ENCODE results near the gene SPTBN4. TPM values are rescaled to one million over a fixed set of nuclear protein-coding genes. Genes with fewer than 3 reads are reported as not detected.
A peak's percentile ranks its signal among the peaks of the same experiment; 100 is the strongest.

SPTBN4 gene
- total RNA-seq, 4 donors from 2014 or later: 4.7 to 9.4 (median 5.9) TPM

DNA sequence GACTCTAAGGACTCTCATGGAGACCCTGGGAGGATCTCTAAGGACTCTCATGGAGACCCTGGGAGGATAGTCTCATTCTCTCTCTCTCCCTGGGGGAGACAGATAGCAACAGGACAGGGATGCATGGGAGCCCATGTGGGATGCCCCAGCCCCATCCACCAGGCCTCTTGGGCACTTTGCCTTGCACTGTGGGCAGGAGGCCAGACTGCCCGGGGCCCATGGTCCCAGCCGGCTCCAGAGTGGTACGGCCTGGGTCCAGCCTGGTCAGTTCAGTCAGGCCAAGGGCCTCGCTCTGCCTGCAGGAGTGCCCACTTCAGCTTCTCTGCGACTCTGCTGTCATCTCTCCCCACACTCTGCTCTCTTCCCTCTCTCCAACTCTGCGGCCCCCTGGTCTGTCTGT, 61.3 kb downstream of the SPTBN4 start:
- Histone ChIP-seq H3K4me3 (no peak overlapping the region), H3K9me3 (no peaks in the 10 kb centered on the region), H3K4me1 (peaks cover 0 to 30% (median 7%) of the 10 kb centered on the region in 3 donors), H3K36me3 (peaks cover 0 to 6% of the 10 kb centered on the region in 2 donors), H3K27ac (no peak overlapping the region), H3K27me3 (peaks cover 12% of the 10 kb centered on the region)
- TF ChIP-seq EP300 (IDR thresholded peaks at IDR 0.05) (no peak), POLR2A (IDR thresholded peaks at IDR 0.05) (no peak), POLR2AphosphoS5 (IDR thresholded peaks at IDR 0.05) (no peak)
- TF ChIP-seq, protein P1, sequence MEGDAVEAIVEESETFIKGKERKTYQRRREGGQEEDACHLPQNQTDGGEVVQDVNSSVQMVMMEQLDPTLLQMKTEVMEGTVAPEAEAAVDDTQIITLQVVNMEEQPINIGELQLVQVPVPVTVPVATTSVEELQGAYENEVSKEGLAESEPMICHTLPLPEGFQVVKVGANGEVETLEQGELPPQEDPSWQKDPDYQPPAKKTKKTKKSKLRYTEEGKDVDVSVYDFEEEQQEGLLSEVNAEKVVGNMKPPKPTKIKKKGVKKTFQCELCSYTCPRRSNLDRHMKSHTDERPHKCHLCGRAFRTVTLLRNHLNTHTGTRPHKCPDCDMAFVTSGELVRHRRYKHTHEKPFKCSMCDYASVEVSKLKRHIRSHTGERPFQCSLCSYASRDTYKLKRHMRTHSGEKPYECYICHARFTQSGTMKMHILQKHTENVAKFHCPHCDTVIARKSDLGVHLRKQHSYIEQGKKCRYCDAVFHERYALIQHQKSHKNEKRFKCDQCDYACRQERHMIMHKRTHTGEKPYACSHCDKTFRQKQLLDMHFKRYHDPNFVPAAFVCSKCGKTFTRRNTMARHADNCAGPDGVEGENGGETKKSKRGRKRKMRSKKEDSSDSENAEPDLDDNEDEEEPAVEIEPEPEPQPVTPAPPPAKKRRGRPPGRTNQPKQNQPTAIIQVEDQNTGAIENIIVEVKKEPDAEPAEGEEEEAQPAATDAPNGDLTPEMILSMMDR (IDR thresholded peaks at IDR 0.05): no peak
- no peak for ATAC-seq
- WGBS, 2 donors (ENCODE audit: low coverage in 1 of 2): 88% methylated on average over 4 of the region's 6 CpGs; no CpG with 5 or more reads in 1 of the 2 donors

DNA sequence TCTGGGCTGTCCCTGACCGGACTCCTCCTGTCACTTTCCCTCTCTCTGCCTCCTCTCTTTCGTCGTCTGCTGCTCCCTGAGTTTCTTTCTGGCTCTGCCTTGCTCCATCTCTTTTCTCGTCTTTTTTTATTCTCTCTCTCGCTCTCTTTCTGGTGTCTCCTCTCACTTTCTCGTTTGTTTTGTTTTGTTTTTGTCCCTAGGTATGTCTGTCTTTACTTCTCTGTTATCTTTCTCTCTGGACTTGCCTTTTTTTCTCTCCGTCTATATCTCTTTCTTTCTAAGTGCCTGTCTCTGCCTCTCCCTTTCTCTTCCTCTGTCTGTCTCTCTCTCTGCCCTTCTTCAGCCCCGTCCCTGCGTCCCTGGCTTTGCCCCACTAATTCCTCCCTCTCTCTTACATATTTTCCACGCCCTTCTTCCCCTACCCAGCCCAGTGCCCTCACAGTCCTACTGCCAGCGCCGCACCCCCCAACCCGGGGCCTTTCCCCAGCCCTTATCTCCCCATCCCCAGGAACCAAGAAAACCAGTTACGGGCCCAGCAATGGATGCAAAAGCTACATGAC, 61.8 kb downstream of the SPTBN4 start:
- peaks cover 0 to 9% of the 10 kb centered on the region in 2 donors for H3K36me3 ChIP-seq
- ATAC-seq: no peak
- peaks cover 12% of the 10 kb centered on the region for H3K27me3 ChIP-seq
- H3K27ac ChIP-seq: no peak overlapping the region
- WGBS, 2 donors (ENCODE audit: low coverage in 1 of 2): 67 to 72% methylated on average over 4 to 13 of the region's 14 CpGs
- H3K9me3 ChIP-seq: peaks cover 0 to under 1% (median 0%) of the 10 kb centered on the region in 3 donors
- H3K4me3 ChIP-seq: no peak overlapping the region
- H3K4me1 ChIP-seq: peaks cover 0 to 26% (median 7%) of the 10 kb centered on the region in 3 donors
- TF ChIP-seq EP300 (IDR thresholded peaks at IDR 0.05) (no peak), POLR2AphosphoS5 (IDR thresholded peaks at IDR 0.05) (no peak)
- TF ChIP-seq, protein P1 (IDR thresholded peaks at IDR 0.05): no peak

DNA sequence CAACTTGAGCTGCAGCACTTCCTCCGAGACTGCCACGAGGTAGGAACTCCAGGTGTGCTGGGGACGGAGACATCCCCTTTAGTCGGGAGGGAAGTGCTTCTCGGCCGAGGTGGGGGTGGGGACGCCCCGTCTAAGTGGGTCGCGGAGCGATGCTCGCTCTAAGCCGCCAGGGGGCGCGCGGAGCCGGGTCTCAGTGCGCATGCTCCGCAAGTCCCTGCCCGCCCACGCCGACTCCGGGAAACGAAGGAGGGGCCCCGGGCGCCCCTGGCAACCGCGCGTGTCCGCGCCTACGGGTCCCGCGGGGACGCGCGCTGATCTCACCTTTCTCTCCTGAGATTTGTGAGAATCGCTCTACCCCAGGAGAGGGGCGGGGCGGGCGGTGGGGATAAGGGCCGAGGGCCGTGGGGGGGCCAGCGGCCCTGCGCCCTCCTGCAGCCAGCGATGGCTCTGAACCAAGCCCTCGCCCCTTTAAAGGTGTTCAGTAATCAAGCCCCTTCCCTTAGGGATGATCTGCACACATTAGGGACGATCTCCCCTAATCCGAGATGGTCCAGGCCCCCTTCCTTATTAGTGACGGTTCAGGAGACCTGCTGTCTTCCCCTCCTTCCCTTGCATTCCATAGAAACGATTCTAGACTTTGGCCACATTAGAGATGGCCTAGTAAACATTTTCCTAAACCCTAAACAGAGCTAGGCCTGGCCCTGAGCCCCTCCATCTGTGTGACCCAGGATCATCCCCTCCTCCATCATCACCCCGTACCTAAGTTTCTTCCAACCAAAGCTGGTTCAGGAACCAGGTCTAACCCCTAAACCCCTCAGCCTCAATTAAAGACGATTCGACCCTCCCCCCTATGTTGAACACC, 62.5 kb downstream of the SPTBN4 start:
- TF ChIP-seq POLR2AphosphoS5 (IDR thresholded peaks at IDR 0.05) (peak; percentile 8), POLR2A (IDR thresholded peaks at IDR 0.05) (no peak)
- TF ChIP-seq, protein P1 (IDR thresholded peaks at IDR 0.05): peak; percentile 84 to 99 (median 96)
- H3K36me3 ChIP-seq: peaks cover 0 to 16% of the 10 kb centered on the region in 2 donors
- H3K27ac ChIP-seq: peak overlapping the region in 3 of 4 donors; percentile 5 to 62 (median 25)
- peaks cover 12% of the 10 kb centered on the region for H3K27me3 ChIP-seq
- 0% methylated on average over 1 of the region's 54 CpGs for WGBS, 2 donors (ENCODE audit: low coverage in 1 of 2)
- peak; percentile 85 for ATAC-seq
- peaks cover 0 to 26% (median 7%) of the 10 kb centered on the region in 3 donors for H3K4me1 ChIP-seq
- peaks cover 0 to 7% (median 0%) of the 10 kb centered on the region in 3 donors for H3K9me3 ChIP-seq
- peak overlapping the region; percentile 25 to 49 for H3K4me3 ChIP-seq

DNA sequence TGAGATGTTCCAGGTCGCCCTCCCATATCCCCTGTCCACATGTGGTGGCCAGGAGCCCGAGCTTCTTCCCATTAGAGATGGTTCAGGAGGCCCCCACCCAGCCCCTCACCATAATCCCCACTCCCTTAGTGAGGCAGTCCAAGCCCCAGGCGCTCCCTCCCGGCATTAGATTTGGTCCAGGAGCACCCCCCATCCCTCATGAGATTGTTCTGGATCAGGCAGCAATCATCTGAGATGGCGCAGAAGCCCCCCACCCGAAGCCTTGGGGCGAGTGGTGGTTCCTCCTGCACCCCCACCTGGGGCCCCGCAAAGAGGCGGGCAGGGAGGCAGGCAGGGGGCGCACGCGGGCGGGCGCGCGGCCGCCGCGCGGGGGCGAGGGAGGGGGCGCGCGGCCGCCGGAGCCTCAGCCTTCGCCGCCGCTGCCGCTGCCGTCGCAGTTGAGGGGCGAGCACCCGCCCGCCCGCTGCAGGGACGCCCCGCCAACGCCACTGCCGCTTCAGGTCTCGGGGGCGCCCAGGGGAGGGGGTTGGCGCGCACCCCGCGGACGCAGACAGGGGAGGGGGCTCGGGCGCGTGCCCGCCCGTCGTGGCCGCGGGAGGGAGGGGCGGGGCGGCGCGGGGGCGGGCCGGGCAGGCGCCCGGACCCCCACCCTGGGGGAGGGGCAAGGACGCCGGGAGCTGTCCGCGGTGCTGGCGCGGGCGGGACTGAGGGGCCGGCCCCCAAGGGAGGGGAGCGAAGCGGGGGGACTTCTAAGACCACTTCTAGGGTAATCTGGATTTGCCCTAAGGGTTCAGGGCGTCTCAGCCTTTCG, 63.5 kb downstream of the SPTBN4 start:
- Histone ChIP-seq H3K4me3 (peak overlapping the region in 1 of 2 donors; percentile 49), H3K36me3 (peaks cover 0 to 26% of the 10 kb centered on the region in 2 donors), H3K4me1 (peaks cover 0 to 26% (median 7%) of the 10 kb centered on the region in 3 donors), H3K27ac (no peak overlapping the region), H3K9me3 (peaks cover 0 to 10% (median 0%) of the 10 kb centered on the region in 3 donors), H3K27me3 (peaks cover 12% of the 10 kb centered on the region)
- no peak for TF ChIP-seq POLR2AphosphoS5 (IDR thresholded peaks at IDR 0.05)
- TF ChIP-seq, protein P1 (IDR thresholded peaks at IDR 0.05): peak in 3 of 4 experiments; percentile 9 to 38 (median 10)
- no peak for ATAC-seq
- 0% methylated on average over 2 of the region's 75 CpGs; no CpG with 5 or more reads in 1 of the 2 donors for WGBS, 2 donors (ENCODE audit: low coverage in 1 of 2)

All from gastroesophageal sphincter (tissue), 4 donors.